SW 1271 (cell line): Measurements from ENCODE around the gene NDUFV3.
"Not testable (repeated sequence)": the region's sequence is repeated elsewhere in the genome, so short reads cannot be mapped to it uniquely, and the experiment has no call there.

Experiments
- DNase-seq, 2 experiments: peaks; one replicate each; lab custom pipeline; 2025; lab: John Stamatoyannopoulos, UW

The NDUFV3 gene

DNA sequence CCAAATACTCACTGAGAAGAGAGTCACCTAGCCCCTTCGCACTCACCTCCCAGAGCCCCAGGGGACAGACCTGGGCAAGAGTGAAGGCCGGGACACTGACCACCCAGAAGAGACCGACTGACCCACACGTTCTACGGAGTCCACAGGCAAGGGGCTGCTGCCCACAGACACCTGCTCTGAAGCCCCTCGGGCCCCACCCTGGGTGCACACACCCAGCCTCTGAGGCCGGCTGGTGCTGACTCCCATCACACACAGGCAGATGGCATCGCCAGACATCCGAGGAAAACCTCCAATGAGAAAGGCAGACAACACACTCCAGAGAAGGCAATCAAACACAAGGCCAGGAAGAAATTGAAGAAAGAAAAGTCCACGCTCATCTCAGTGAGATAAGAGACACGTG is 35.9 kb upstream of the NDUFV3 start:
- no peak for DNase-seq

DNA sequence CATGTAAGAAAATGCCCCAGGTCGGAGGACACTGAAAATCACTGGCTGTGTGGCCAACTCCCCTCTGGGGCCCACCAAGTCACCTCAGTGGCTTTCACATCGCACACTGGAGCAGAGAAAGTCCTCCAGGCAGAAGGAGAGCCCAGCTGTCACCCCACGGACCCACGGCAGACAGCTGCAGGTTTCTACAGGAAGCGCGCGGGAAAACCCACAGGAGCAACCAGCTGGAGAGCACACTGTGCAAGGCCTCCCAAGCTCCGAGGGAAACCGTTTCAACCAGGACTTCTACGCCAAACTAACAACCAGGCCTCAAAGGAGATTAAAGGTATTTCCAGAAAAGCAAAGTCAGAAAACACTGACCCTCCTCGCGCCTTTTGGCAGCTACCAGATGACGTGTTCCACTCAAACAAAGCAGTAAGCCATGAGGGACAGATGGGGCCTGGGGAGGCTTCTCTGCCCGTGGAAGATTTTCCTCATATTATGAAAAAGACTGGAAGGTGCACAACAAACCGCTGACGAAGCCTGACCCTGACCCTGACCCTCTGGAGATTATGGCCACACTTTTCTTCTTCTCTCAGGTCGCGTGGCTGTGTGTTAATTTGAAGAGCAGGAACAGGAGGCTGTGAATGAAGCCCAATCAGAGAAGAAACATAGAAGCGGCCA is 34.8 kb upstream of the NDUFV3 start:
- no peak for DNase-seq

DNA sequence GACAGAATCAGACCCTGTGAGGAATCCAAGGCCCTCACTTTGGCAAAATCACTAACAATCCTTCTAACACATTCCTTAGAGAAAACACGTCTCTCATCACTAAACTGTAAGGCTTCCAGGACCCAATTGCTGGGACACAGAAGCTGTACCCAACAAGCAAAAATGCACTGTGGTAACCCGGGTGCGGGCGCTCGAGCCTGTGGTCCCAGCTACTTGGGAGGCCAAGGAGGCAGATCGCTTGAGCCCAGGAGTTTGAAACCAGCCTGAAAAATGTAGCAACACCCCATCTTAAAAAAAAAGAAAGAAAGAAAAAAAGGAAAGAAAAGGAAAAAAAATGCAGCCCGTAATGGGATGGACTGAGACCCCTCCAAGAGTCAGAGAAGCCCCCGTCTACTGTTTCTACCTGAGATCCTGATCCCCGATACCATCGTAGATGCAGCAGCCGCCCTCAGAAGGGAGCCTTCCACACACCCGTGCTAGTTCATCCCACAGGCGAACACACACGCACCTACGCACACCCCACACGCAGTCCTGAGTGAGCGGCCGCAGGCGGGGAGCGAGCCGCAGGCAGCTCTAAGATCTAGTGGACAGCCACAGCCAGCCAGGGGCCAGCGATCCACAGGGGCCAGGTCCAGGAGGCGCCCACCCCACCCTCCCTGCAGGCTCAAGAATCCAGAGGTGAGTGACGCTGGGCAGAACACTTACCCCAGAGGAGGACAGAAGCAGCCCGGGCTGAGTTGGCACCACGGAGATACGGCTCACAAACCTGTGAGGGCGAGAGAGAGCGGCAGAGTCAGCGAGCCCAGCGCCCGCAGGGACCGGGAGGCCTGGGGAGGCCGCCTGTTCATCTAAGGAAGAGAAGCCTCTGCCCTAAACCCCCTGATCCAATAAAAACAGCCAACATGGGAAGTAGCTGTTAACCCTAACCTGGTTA is 33.9 kb upstream of the NDUFV3 start:
- no peak for DNase-seq

DNA sequence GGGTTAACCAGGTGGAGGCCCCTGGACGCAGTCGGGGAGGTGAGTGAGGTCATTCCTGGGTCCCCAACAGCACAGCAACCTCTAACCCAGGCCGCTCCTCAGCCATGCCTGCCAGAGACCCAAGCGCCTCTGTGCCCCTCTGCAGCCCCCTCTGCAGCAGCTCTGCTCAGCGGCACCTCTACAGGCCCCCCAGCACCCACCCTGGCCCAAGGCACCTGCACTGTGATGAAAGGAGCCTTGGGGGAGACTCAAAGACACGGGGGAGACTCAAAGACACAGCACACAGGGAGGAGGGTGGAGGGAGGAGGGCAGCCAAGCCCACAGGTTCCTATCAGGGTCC is 33.2 kb upstream of the NDUFV3 start:
- no peak for DNase-seq

DNA sequence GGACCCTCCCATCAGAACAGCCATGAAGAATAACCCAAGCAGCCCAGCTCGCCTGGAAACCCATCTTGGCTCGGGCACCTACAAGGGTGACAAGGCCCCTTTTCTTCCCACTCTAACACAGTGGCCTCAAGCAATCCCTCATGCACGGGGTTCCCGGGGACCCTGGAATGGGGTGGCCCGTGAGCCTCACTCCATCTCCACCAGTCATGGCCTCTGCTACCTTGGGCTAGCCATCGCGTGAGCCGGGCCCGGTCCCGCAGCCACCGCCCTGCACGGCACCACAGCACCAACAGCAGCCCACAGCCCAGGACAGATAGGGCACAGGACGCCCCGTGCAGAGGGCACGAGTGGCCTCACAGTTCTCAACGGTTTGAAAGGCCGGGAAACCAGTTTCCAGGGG is 32.8 kb upstream of the NDUFV3 start:
- no peak for DNase-seq

DNA sequence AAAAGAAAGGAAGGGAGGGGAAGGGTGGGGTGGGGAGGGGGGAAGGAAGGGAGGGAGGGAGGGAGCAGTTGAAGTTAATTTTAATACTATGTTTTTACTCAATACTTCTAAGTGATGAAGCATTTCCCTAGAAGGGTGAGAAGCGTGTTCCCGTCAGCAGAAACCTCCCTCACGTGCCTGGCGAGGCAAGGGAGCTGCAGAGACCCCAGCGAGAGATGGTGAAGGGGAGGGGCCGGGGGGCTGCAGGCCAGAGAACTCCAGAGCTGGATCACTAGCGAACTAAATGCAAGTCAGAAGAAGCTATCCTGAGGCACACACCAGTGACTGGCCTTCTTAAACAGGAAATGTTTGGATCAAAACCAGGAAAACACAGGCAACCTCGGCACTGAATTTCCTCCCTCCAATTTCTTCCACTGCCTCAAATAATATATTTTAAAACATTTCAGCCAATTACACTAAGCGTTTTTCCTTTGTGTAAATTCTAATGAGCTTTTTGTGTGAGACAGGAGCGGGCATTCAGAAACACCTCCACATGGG is 31.7 kb upstream of the NDUFV3 start:
- no peak for DNase-seq

DNA sequence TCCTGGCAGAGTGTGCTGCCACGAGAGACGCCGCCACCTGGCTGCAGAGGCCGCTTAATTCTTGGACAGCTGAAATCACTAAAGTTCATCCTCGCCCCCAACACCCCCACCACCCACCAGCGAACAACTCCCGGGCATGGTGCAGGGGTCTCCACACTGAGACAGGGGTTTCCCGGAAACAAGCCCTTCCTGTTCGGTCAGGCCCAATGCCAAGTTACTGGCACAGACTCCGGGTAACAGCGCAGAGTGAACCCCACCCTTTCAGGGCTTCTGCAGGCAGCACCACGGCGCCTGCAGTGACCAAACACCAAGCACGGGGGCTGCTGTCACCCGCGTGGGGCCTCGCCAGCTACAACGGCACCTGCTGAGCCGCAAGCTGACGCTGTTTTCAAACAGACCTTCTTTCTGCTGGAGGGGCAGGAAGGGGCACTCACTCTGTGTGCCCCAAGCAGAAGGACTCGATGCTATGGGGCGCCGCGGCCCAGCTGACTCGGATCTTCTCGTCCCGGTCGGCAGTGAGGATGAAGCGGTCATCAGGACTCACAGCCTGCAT is 31.2 kb upstream of the NDUFV3 start:
- no peak for DNase-seq

DNA sequence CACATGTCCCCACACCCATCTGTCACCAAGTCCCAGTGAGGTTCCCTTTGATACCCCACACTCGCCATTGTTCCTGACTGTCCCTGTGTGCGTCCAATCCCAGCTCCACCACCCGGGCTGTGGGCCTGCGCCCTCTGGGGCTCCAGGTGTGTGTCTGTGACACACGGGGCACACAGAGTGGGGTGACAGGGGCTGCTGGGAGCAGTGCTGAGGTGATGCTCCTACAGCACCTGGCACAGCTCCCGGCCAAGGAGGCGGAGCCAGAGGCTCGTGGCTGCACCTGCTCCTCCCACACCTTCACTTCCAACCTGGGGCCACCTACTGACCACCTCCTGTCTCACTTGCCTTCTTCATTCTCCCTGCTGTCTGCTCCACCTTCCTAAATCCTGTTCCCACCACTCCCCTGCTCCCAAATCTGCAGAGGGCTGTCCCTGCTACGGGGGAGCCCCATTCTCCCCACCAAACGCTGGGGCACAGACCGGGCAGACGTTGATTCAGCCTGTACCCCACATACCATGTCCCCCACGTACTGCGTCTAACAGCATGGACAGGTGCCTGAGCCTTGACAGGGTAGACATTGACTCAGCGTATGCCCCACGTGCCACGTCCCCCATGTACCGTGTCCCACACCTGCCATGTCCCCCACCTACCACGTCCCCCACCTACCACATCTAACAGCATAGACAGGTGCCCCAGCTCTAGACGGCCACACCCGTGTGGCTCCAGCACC is 30.2 kb upstream of the NDUFV3 start:
- no peak for DNase-seq

DNA sequence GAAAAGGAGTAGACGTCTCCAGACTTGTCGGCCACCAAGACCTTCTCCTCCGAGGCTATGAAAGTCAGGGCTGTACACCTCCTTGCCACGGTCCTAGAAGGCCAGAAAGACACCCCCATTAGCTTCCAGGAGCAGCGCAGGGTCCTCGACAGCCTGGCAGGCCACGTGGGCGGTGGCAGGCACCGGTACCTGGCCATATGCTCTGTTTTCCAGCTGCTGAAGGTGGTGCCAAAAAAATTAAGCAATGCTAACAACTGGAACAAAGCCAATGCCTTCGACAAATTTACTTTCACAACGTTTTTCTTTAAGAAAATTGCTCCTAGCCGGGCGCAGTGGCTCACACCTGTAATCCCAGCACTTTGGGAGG is 29.6 kb upstream of the NDUFV3 start:
- DNase-seq: no peak

DNA sequence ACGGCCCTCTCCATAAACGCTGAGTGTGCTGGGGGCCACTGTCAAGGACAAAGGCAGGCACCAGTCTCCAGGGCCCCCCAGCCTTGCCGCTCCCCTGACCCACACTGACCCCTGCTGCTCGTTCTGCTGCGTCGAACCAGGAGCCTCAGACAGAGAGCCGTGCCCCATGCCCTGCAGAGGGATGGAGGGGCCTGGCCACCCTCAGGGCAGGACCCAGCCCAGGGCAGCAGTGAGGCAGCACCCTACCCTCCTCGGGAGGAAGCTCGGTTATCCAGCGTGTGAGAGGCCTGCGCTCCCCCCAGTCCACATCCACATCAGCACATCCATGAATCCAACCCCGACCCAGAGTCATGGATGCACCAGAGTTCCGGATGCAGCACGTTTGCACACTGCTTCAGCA is 28.8 kb upstream of the NDUFV3 start:
- no peak for DNase-seq

DNA sequence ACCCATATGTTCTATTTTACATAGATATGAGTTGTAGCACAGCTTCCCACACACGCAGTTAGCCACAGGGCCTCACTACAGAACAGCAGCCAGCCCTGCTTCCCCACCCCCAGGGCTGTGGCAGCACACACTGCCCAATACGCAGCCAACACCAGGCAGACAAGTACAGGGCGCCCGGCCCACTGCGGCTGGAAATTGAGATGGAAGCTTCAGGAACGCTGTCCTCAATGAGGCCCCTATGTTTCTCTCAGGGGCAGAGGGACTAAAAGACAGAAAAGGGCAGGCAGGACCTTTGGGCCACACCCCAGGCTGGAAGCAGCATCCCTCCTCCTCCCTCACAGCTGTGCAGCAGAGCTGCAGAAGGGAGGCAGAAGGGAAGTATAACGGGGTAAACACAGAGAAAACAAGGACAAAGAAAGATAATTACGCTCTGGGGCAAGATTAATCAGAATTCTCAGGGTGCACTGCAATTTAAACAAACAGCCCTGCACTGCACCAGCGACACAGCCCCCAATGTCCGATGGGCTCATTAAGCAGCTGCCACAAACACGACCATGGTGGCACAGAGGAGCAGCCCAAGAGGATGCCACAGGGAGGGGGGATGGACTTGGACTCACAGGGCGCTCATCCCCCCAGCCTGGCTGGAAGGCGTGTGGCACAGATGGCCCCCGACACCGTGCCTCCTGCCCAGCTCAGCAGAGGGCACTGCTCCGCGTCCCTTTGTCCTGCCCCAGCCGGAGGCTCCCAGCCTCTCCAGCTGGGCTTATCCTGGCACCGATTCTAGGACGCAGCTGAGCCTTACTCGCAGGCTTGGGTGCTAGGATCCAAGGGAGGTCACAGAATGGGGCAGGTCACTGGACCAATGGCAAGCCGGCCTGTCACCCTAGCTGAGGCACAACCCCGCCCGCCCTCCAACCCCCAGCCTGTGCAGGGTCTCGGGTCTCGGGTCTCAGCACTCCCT is 28.0 kb upstream of the NDUFV3 start:
- DNase-seq: no peak

DNA sequence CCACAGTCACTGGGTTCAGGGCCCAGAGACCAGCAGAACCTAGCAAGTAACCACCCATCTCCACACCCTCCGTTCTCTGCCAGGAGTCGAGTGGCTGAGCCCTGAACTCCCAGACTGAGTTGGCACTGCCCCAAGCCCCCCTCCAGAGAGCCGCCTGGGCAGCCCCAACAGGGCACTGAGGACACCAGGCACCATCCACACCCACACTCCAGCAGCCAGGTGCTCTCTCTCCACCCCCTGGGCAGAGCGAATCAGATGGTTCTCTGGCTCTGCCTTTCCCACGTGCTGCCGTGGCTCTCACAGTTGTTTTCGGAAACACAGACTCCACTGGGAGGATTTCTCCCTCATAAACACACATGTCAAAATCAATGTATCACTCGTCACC is 27.3 kb upstream of the NDUFV3 start:
- DNase-seq: no peak

DNA sequence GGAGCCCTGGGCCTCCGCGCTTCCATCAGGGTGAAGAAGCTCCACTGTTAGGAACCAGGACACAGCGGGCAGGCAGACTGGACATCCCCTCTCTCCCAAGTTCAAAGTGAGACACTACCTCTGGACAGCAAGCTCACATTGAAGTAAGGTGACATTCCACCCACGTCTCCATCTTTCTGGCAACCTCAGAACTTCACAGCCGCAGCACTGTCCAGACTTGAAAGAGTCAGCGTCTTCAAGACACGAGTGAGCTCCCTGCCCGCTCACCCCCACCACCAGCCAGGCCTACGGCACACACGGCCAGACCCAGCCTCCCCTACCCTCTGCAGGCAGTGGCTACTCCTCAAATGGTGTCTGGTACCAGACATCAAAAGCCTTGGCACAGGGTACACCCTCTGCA is 24.9 kb upstream of the NDUFV3 start:
- DNase-seq: no peak

DNA sequence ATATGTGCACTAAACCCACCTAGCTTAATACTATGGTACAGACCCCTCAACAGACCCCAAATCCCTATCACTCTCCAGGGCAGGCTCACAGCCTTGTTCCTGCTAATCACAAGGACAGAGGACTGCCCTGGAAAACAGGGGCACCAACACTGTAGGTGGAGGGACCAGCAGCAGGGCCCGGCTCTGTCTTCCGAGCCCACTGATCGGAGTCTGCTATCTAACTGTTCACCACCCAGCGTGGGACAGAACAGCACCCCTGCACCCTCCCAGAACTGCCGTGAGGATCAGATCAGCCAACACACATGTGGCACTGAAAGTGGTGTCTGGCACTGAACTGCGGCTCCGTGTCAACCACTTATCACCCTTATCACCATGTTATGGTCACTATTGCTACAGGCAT is 20.0 kb upstream of the NDUFV3 start:
- no peak for DNase-seq

DNA sequence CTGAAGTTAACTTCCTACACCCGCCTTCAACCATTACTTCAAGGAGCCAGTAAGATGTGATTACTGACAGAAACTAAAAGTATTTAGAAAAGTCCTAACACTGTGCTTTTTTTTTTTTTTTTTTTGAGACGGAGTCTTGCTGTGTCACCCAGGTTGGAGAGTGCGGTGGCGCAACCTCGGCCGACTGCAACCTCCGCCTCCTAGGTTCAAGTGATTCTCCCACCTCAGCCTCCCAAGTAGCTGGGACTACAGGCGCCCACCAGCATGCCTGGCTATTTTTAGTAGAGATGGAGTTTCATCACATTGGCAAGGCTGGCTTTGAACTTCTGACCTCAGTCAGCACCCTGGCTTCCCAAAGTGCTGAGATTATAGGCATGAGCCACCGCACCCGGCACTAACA is 17.3 kb upstream of the NDUFV3 start:
- DNase-seq: not testable (repeated sequence)

DNA sequence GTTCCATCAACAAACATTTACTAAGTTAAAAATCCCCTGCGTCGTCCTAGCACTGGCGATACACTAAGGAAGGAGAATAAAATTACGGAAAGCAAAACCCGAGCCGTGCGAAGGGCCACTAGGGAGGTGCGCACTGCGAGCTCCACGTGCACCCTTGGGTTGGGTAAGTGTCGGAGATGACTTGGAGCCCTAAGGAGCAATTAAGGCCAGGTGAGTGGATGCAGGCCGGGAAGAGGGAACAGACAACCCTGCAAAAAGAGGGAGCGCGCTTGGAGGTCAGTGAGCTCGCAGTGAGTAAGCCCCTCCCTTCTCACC is 14.5 kb upstream of the NDUFV3 start:
- no peak for DNase-seq

DNA sequence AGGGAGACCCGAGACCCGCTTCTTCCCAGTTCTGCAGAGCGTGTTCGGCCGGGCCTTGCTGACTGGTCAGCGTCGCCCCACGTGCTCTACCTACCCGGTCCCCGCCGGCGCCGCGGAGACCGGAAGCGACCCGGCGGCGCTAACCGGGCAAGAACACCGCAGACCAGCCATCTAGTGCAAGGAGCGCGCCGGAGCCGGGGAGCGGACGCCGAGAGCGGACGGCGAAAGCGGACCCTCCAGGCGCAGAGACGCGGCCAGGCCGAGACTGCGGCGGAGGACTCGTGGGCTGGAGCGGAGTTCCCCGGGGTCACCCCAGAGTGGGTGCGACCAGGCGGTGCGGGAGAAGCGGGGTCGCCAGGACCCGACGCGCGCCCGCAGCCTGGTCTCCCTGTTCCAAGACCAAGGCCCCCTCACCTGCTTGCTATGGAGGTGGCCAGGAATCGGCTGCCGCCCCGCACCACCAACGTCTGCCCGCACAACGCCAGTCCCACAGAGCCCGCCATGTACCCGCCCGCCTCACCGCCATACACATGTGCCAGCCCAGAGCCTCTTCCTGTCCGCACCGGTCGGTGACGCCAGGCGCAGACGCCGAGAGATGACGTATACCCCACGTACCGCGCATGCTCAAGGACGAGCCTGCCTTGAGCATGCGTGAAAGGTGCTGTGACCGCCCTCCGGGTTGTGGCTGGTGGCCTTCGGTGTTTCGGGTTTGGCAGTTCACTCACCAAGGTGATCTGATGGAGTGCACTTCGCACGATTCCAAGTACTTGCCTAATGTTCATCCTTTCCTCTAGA is 13.9 kb upstream of the NDUFV3 start, which contains the start of gene WDR4:
TSS of gene WDR4 (minus strand) at position 547 of the 795 bp plus-strand sequence. CDS start at position 503, 44 bp downstream.
- peak; percentile 47 to 87 for DNase-seq

DNA sequence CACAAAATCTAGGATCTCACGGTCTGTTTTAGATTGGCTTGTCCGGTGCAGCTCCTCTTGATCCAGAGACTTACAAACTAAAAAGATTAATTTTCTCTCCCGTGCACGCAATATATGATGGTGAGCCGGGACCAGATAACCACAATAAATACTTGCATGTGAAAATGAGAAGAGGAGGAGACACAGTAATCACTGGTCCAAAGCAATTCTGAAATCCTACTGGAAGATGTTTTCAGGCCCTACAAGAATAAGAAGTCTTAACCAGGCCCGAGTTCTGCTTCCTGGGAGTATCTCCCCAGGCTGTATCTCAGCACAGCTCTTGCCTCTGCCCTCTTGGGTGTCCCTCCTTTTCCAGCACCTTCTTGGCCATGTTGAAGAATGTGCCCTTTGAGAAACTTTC is 12.8 kb upstream of the NDUFV3 start:
- no peak for DNase-seq

DNA sequence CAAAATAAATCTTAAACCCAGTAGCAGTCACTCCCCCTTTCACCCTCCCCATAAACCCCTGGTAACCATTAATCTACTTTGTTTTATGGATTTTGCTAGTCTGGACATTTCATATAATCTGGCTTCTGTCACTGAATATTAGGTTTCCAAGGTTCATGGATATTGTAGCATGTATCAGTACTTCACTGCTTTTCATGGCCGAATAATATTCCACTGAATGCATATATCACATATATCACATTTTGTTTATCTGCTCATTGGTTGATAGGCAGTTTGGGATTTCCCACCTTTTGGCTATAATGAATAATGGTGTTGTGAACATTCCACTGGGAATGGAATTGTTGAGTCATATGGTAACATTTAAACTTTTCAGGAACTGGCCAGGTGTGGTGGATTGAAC is 9.2 kb upstream of the NDUFV3 start:
- no peak for DNase-seq

DNA sequence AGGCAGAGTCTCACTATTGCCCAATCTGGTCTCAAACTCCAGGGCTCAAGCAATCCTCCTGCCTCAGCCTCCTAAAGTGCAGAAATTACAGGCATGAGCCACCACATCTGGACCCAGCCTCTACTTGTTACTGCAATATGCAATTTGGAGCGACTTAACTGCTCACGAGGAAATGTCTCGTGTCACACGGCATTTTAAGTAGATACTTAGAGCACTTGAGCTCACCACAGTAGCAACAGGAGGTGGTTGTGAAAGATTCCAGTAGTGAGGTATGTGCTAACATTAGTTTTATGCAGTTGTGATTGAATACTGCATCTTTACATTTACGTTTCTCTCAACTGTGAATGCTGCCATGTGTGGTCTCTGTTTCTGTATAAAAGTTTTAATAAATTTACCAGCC is 5.8 kb upstream of the NDUFV3 start:
- no peak for DNase-seq

DNA sequence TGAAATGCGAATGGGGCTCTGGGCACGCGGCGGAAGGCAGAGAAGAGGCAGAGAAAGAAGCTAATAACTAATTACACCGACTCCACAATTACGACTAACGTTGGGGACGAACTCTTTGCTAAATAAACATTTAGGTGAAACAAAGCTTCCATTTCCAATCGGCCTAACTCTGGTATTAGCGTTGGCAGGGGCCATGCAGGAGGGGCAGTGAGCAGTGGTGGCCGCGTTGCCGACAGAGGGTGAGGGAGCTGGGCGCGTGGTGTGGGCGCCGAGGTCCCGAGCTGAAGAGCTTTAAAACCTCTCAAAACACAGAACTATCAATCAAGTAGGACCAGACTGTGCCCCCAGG is 553 bp upstream of the NDUFV3 start:
- no peak for DNase-seq
